Measurements from ENCODE around the gene PCDHGA12.
A peak's percentile ranks its signal among the peaks of the same experiment; 100 is the strongest.
"Not testable (repeated sequence)": the region's sequence is repeated elsewhere in the genome, so short reads cannot be mapped to it uniquely, and the experiment has no call there.

The PCDHGA12 gene

GRCh38 chr5:141431286-141431685, 979 bp downstream of the PCDHGA12 start:
- Histone ChIP-seq H3K9me3 (peaks cover 16% of the 10 kb centered on the region), H3K27ac (no peak overlapping the region), H3K4me3 (ENCODE audit: low read depth in 1 of 2, low read length in 1 of 2) (peak overlapping the region; percentile 17 to 26), H3K36me3 (no peaks in the 10 kb centered on the region), H3K4me1 (ENCODE audit: control insufficient read depth in 1 of 2, insufficient read depth in 1 of 2, low read depth in 1 of 2, low read length in 1 of 2) (peaks cover 11 to 13% of the 10 kb centered on the region in 2 experiments), H3K27me3 (peaks cover 100% of the 10 kb centered on the region)
- no peak for TF ChIP-seq CTCF (IDR thresholded peaks at IDR 0.05)

GRCh38 chr5:141432308-141432707, 2.0 kb downstream of the PCDHGA12 start:
- Histone ChIP-seq H3K4me1 (ENCODE audit: control insufficient read depth in 1 of 2, insufficient read depth in 1 of 2, low read depth in 1 of 2, low read length in 1 of 2) (peaks cover 11 to 13% of the 10 kb centered on the region in 2 experiments), H3K9me3 (peaks cover 16% of the 10 kb centered on the region), H3K27me3 (peaks cover 100% of the 10 kb centered on the region)
- H3K36me3 ChIP-seq; H3K27ac ChIP-seq; H3K4me3 ChIP-seq (ENCODE audit: low read depth in 1 of 2, low read length in 1 of 2): not testable (repeated sequence)

GRCh38 chr5:141432726-141433125, 2.4 kb downstream of the PCDHGA12 start:
- H3K27me3 ChIP-seq: peaks cover 100% of the 10 kb centered on the region

GRCh38 chr5:141434006-141434405, 3.7 kb downstream of the PCDHGA12 start:
- TF ChIP-seq CTCF (IDR thresholded peaks at IDR 0.05): no peak

More at GRCh38 chr5:141432726-141433125, 2.4 kb downstream of the PCDHGA12 start:
- H3K4me3 ChIP-seq (ENCODE audit: low read depth in 1 of 2, low read length in 1 of 2); H3K27ac ChIP-seq; H3K36me3 ChIP-seq: not testable (repeated sequence)
- Histone ChIP-seq H3K9me3 (peaks cover 16% of the 10 kb centered on the region), H3K4me1 (ENCODE audit: control insufficient read depth in 1 of 2, insufficient read depth in 1 of 2, low read depth in 1 of 2, low read length in 1 of 2) (peaks cover 11 to 13% of the 10 kb centered on the region in 2 experiments)

GRCh38 chr5:141437221-141437620, 6.9 kb downstream of the PCDHGA12 start:
- peaks cover 90% of the 10 kb centered on the region for H3K27me3 ChIP-seq
- H3K4me3 ChIP-seq (ENCODE audit: low read depth in 1 of 2, low read length in 1 of 2): no peak overlapping the region
- H3K27ac ChIP-seq: no peak overlapping the region
- no peaks in the 10 kb centered on the region for H3K4me1 ChIP-seq (ENCODE audit: control insufficient read depth in 1 of 2, insufficient read depth in 1 of 2, low read depth in 1 of 2, low read length in 1 of 2)
- TF ChIP-seq CTCF (IDR thresholded peaks at IDR 0.05): no peak
- H3K36me3 ChIP-seq: no peaks in the 10 kb centered on the region
- peaks cover under 1% of the 10 kb centered on the region for H3K9me3 ChIP-seq

More at GRCh38 chr5:141434006-141434405, 3.7 kb downstream of the PCDHGA12 start:
- Histone ChIP-seq H3K4me1 (ENCODE audit: control insufficient read depth in 1 of 2, insufficient read depth in 1 of 2, low read depth in 1 of 2, low read length in 1 of 2) (peaks cover 11 to 13% of the 10 kb centered on the region in 2 experiments), H3K27me3 (peaks cover 98% of the 10 kb centered on the region), H3K4me3 (ENCODE audit: low read depth in 1 of 2, low read length in 1 of 2) (no peak overlapping the region), H3K36me3 (no peaks in the 10 kb centered on the region), H3K27ac (no peak overlapping the region), H3K9me3 (peaks cover 16% of the 10 kb centered on the region)

- Histone ChIP-seq H3K9me3 (no peaks in the 10 kb centered on the region), H3K27ac (no peak overlapping the region), H3K27me3 (peaks cover 83% of the 10 kb centered on the region), H3K4me3 (ENCODE audit: low read depth in 1 of 2, low read length in 1 of 2) (no peak overlapping the region), H3K36me3 (no peaks in the 10 kb centered on the region), H3K4me1 (ENCODE audit: control insufficient read depth in 1 of 2, insufficient read depth in 1 of 2, low read depth in 1 of 2, low read length in 1 of 2) (no peaks in the 10 kb centered on the region)
- no peak for TF ChIP-seq CTCF (IDR thresholded peaks at IDR 0.05)
Observed at GRCh38 chr5:141439411-141440141, 9.3 kb downstream of the PCDHGA12 start.
